Transverse colon (tissue), 4 donors: ENCODE measurements around the gene GABARAP. TPM values are rescaled to one million over a fixed set of nuclear protein-coding genes. Genes with fewer than 3 reads are reported as not detected.

Experiments
- DNase-seq: peaks from one replicate; pipeline ENCODE4 v3.0.0-alpha.2; 2019
- H3K27ac ChIP-seq, 4 donors: fragments of 200-600 bp; sonication (generic); 2 replicates each; pipeline ENCODE4 v1.5.1; 2016 to 2018; ENCODE audit warnings: inconsistent platforms in 4 of 4
- H3K27me3 ChIP-seq: fragments of 200-600 bp; sonication (generic); 2 replicates; pipeline ENCODE4 v1.5.1; 2017; ENCODE audit warnings: inconsistent platforms
- H3K36me3 ChIP-seq, 4 donors: fragments of 200-600 bp; sonication (generic); 2 replicates each; pipeline ENCODE4 v1.5.1; 2017 to 2019; ENCODE audit warnings: inconsistent platforms in 4 of 4
- H3K4me1 ChIP-seq, 4 donors: fragments of 200-600 bp; sonication (generic); 2 replicates each; pipeline ENCODE4 v1.5.1; 2017 to 2020; ENCODE audit warnings: inconsistent platforms in 4 of 4
- H3K4me3 ChIP-seq, 4 donors: fragments of 200-600 bp; sonication (generic); 1 replicate in 1 of 4; 2 replicates in 3 of 4; pipeline versions ENCODE4 v1.5.1 to v1.6.1; 2017 to 2019; ENCODE audit warnings: inconsistent platforms in 4 of 4
- H3K9me3 ChIP-seq, 2 donors: fragments of 200-600 bp; sonication (generic); 2 replicates each; pipeline ENCODE4 v1.5.1; 2017 to 2019; ENCODE audit warnings: inconsistent platforms in 2 of 2
- EP300 ChIP-seq: sonication (generic); formaldehyde crosslinking; IDR thresholded peaks from one replicate; pipeline ENCODE4 v1.6.1; 2017; ENCODE audit warnings: antibody characterized with exemption, low read depth
- POLR2A ChIP-seq: fragments of 450-650 bp; IDR thresholded peaks from one replicate; pipeline ENCODE4 v1.6.1; 2016; ENCODE audit warnings: antibody characterized with exemption, mild to moderate bottlenecking, moderate library complexity
- POLR2AphosphoS5 ChIP-seq, 3 donors: sonication (generic); formaldehyde crosslinking; IDR thresholded peaks; one replicate each; pipeline ENCODE4 v1.6.1; 2016; ENCODE audit warnings: antibody characterized with exemption in 3 of 3
- WGBS, 2 donors: methylation state at CpG; one replicate each; pipeline ENCODE4 v1.1.5; 2018; ENCODE audit warnings: low coverage in 1 of 2; 5-methylcytosine and 5-hydroxymethylcytosine counted together
- in situ Hi-C, 4 donors: fragments of 200-750 bp; cut with MboI; loops; one replicate each; pipeline versions ENCODE4 v1.15.0 to v1.15.1; 2017; ENCODE audit warnings: low sequenced_read_pairs in 3 of 4, low pct_ligation_motif_present in 1 of 4, low pct_unique_long_range_greater_than_20kb in 1 of 4
- intact Hi-C: fragments of 100-400 bp; cut with DNase I; formaldehyde crosslinking; loops from one replicate; pipeline ENCODE4 v1.15.1; 2023; ENCODE audit warnings: low total_unique reads
- total RNA-seq, 4 donors: library from RNA; depleted of rRNA; stranded (reverse); fragments of >200 nt; gene quantifications; one replicate each; pipeline ENCODE4 v1.1.0, GENCODE V29; 2016
- TF ChIP-seq, protein P1 (sequence below), 5 experiments: fragments of 200-600 bp in 3 of 5; fragments of 450-650 bp in 2 of 5; sonication (generic) in 3 of 5; IDR thresholded peaks; 1 replicate in 2 of 5; 2 replicates in 3 of 5; pipeline ENCODE4 v1.5.1; 2016 to 2017; ENCODE audit warnings: antibody characterized with exemption in 5 of 5, inconsistent platforms in 3 of 5, mild to moderate bottlenecking in 2 of 5, moderate library complexity in 1 of 5

The GABARAP gene
- total RNA-seq, 4 donors from 2014 or later: 209 to 479 (median 394) TPM

DNA sequence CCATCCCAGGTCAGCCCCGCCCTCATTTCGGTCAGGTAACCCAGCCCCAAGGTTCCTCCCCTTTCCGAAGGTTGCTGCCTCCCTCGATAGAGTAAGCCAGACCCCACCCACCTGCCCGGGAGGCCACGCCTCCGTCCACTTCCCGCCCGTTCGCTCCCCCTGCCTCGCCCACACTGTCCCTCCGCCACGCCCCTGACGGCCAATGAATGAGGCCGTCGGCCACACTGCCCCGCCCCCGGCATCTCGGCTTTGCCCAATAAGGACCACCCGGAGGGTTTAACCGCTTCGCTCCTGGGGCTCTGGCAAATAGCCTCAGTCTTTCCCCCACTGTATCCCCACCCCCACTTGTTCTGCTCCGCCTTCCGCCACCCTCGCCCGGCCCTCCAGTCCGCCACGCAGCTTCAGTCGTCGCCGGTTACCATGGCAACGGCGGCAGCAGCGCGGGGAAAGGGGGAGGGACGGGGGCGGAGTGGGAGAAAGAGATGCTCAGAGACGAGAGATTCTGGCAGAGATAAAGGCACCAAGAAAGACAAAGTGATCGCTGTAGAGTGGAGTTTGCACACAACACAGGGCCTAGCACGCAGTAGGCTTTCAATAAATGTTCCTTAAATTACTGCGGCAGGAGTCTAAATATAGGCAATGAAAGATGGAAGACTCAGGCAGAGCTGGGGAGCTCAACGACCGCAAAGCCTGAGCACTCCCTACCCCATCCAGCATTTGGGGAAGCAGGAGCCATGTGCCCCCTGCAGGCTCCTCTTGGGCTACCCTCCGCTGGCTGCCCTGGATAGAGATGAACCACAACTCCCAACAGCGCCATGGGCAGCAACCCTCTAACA lies 27.7 kb downstream of the GABARAP start:
- Histone ChIP-seq H3K27ac (peak overlapping the region; percentile 79 to 100 (median 92)), H3K36me3 (no peaks in the 10 kb centered on the region), H3K4me3 (peak overlapping the region; percentile 13 to 59 (median 29)), H3K27me3 (no peaks in the 10 kb centered on the region), H3K9me3 (no peaks in the 10 kb centered on the region), H3K4me1 (peaks cover 26 to 56% (median 49%) of the 10 kb centered on the region in 4 donors)
- intact Hi-C loops: no loop called here
- WGBS, 2 donors: 0 to 2% methylated on average over 16 to 45 of the region's 45 CpGs
- DNase-seq: peak; percentile 99
- in situ Hi-C loops: loop anchor here in 1 of 4 donors (10.0 kb wide), 1 partner anchor 170 kb away; the partner anchor contains the start of gene SLC16A11
- TF ChIP-seq POLR2A (no peak), POLR2AphosphoS5 (IDR thresholded peaks at IDR 0.05) (peak in 1 of 3 donors; percentile 19), EP300 (no peak)
- TF ChIP-seq, protein P1, sequence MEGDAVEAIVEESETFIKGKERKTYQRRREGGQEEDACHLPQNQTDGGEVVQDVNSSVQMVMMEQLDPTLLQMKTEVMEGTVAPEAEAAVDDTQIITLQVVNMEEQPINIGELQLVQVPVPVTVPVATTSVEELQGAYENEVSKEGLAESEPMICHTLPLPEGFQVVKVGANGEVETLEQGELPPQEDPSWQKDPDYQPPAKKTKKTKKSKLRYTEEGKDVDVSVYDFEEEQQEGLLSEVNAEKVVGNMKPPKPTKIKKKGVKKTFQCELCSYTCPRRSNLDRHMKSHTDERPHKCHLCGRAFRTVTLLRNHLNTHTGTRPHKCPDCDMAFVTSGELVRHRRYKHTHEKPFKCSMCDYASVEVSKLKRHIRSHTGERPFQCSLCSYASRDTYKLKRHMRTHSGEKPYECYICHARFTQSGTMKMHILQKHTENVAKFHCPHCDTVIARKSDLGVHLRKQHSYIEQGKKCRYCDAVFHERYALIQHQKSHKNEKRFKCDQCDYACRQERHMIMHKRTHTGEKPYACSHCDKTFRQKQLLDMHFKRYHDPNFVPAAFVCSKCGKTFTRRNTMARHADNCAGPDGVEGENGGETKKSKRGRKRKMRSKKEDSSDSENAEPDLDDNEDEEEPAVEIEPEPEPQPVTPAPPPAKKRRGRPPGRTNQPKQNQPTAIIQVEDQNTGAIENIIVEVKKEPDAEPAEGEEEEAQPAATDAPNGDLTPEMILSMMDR (IDR thresholded peaks at IDR 0.05): peak; percentile 27 to 61 (median 46)

DNA sequence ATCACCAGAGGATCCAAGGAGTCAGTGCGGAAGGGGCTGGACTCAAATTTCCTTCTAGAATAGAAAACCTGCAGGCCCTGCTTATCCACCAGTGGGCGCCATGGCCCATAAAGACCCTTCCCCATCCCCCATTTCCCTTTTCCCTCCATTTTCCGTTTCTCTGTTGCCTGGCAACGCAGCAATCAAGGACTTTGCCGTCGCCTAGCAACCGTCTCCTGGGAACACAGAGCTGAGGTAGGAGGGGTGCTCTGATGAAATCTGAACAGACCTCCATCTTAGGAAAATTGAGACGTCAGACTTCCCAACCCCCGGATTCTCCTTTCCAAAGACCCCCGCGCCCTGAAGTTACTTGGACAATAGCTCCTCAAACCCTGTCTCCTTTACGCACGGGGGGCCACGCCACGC lies 28.4 kb downstream of the GABARAP start:
- in situ Hi-C loops (loop anchor here in 1 of 4 donors (10.0 kb wide), 1 partner anchor 169 kb away; the partner anchor contains the start of gene SLC16A11), intact Hi-C loops (no loop called here)
- WGBS, 2 donors: 4 to 9% methylated on average over 4 to 15 of the region's 15 CpGs
- TF ChIP-seq EP300: no peak
- TF ChIP-seq, protein P1 (IDR thresholded peaks at IDR 0.05): peak in 3 of 5 experiments; percentile 12 to 35 (median 17)
- Histone ChIP-seq H3K36me3 (no peaks in the 10 kb centered on the region), H3K27me3 (no peaks in the 10 kb centered on the region), H3K4me1 (peaks cover 20 to 50% (median 43%) of the 10 kb centered on the region in 4 donors), H3K9me3 (no peaks in the 10 kb centered on the region), H3K4me3 (peak overlapping the region in 3 of 4 donors; percentile 25 to 59 (median 33)), H3K27ac (peak overlapping the region; percentile 79 to 100 (median 92))
- DNase-seq: peak; percentile 79

DNA sequence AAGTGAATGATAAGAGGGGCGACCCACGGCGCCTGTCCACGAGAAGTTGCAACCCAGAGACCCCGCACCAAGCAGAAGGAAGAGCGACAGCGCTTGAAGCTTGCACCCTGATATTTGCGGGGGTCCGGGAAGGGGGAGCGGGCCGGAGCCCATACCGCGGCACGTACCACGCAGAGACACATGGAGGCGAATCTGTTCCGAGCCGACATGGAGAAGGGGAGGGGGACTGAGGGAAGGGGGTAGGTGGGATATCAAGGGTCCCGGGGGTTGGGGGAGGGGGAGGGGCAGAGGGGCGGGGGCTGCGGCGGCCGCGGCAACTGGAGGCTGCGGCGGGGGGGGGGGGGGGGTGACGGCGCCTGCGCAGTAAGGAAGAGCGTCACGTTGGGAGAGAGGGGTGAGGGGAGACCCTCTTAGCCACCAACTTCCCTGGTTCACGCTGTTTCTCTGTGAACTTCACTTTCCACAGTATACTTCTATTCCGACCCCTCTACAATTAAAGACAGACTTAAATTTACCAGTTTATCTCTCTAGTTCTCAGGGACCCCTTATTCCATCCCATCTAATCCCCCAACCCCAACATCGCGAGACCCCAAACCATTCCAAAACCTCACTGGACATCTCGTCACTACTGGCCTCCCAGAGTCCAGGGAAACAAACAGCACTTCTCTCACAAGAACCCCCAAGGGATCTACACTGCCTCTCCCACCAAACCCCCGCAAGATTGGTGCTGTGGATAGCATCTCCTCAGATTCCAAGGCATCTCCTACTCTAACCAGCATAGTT lies 30.6 kb downstream of the GABARAP start:
- no peak for DNase-seq
- H3K4me1 ChIP-seq: peaks cover 8 to 31% (median 26%) of the 10 kb centered on the region in 4 donors
- H3K9me3 ChIP-seq: no peaks in the 10 kb centered on the region
- TF ChIP-seq, protein P1 (IDR thresholded peaks at IDR 0.05): no peak
- TF ChIP-seq POLR2AphosphoS5 (IDR thresholded peaks at IDR 0.05) (no peak), EP300 (no peak), POLR2A (no peak)
- WGBS, 2 donors: 27 to 43% methylated on average over 3 to 37 of the region's 37 CpGs
- no peak overlapping the region for H3K27ac ChIP-seq
- H3K27me3 ChIP-seq: no peaks in the 10 kb centered on the region
- in situ Hi-C loops (loop anchor here in 1 of 4 donors (10.0 kb wide), 1 partner anchor 167 kb away; the partner anchor contains the start of gene SLC16A11), intact Hi-C loops (no loop called here)
- H3K36me3 ChIP-seq: no peaks in the 10 kb centered on the region
- no peak overlapping the region for H3K4me3 ChIP-seq
